Caco-2 (cell line): ENCODE data around the gene ATAD3C. TPM values are rescaled to one million over a fixed set of nuclear protein-coding genes. Genes with fewer than 3 reads are reported as not detected.

ENCODE experiments used
- Bru-seq: library from RNA; stranded (reverse); fragments of 400-500 nt; gene quantifications from one replicate; lab custom pipeline; 2021; lab: Mats Ljungman, UMichigan
- BruChase-seq, 2 experiments: library from RNA; stranded (reverse); fragments of 400-500 nt; gene quantifications; one replicate each; lab custom pipeline; 2021; lab: Mats Ljungman, UMichigan
- BruUV-seq: library from RNA; stranded (reverse); fragments of 400-500 nt; replicated peaks from 2 replicates; lab custom pipeline; 2021; lab: Mats Ljungman, UMichigan
- CTCF ChIA-PET: fragments of 300-600 bp; sonication (Branson Sonifier 250); formaldehyde crosslinking; loops from one replicate; lab custom pipeline; 2022; ENCODE audit warnings: antibody characterized with exemption; lab: Charles Lee
- POLR2A ChIA-PET: fragments of 300-600 bp; sonication (Branson Sonifier 250); formaldehyde crosslinking; loops from one replicate; lab custom pipeline; 2022; ENCODE audit warnings: antibody characterized with exemption; lab: Charles Lee
- DNase-seq, 2 experiments: peaks; one replicate each; pipeline versions ENCODE4 v3.0.0 to v3.0.0-alpha.2; 2020 to 2022
- H3K27me3 ChIP-seq: replicated peaks from 2 replicates; pipeline ENCODE4 v1.6.0; 2011; ENCODE audit warnings: low read length; ENCODE audit not compliant: control insufficient read depth, insufficient read depth
- H3K36me3 ChIP-seq: 2 replicates; pipeline ENCODE4 v1.5.1; 2011; ENCODE audit warnings: low read length; ENCODE audit not compliant: control insufficient read depth, insufficient read depth
- H3K4me1 ChIP-seq: fragments of 250-450 bp; sonication (Bioruptor Pico); 2 replicates; pipeline ENCODE4 v1.5.1; 2020; ENCODE audit warnings: mild to moderate bottlenecking
- H3K4me3 ChIP-seq: 2 replicates; pipeline ENCODE4 v1.5.1; 2011; ENCODE audit warnings: low read depth, mild to moderate bottlenecking, control low read depth, low read length
- H3K9me3 ChIP-seq: fragments of 250-450 bp; sonication (Bioruptor Pico); 2 replicates; pipeline ENCODE4 v1.5.1; 2020; ENCODE audit warnings: mild to moderate bottlenecking, moderate library complexity
- H3K27ac Mint-ChIP-seq: one replicate; pipeline ENCODE4 v1.8.0; 2022; ENCODE audit warnings: mixed read lengths; ENCODE audit not compliant: unreplicated experiment
- H3K27me3 Mint-ChIP-seq: one replicate; pipeline ENCODE4 v1.8.0; 2022; ENCODE audit warnings: mixed read lengths; ENCODE audit not compliant: insufficient read depth, unreplicated experiment
- H3K36me3 Mint-ChIP-seq: one replicate; pipeline ENCODE4 v1.8.0; 2022; ENCODE audit warnings: mild to moderate bottlenecking, mixed read lengths; ENCODE audit not compliant: insufficient read depth, unreplicated experiment
- H3K4me1 Mint-ChIP-seq: one replicate; pipeline ENCODE4 v1.8.0; 2022; ENCODE audit warnings: low read depth, mixed read lengths; ENCODE audit not compliant: unreplicated experiment
- H3K4me3 Mint-ChIP-seq: one replicate; pipeline ENCODE4 v1.8.0; 2022; ENCODE audit warnings: mild to moderate bottlenecking, moderate library complexity, mixed read lengths; ENCODE audit not compliant: unreplicated experiment
- H3K9me3 Mint-ChIP-seq: one replicate; pipeline ENCODE4 v1.8.0; 2022; ENCODE audit warnings: mixed read lengths; ENCODE audit not compliant: unreplicated experiment
- intact Hi-C: fragments of 100-400 bp; cut with micrococcal nuclease; formaldehyde crosslinking; loops from one replicate; pipeline ENCODE4 v1.10.0; 2022; ENCODE audit not compliant: unreplicated experiment
- long read RNA-seq: library from polyadenylated mRNA; stranded (forward); transcript quantifications from one replicate; pipeline ENCODE4 v2.0.0, GENCODE V29; 2022
- total RNA-seq: library from RNA; stranded (reverse); gene quantifications from 2 replicates; pipeline ENCODE4 v1.2.3, GENCODE V29; 2022
- TF ChIP-seq, protein P1 (sequence below), 2 experiments: fragments of 200-600 bp in 1 of 2; IDR thresholded peaks; 1 replicate in 1 of 2; 2 replicates in 1 of 2; pipeline versions ENCODE4 v1.5.1 to v1.8.0; 2011 to 2022; ENCODE audit warnings: antibody characterized with exemption in 1 of 2, control low read depth in 1 of 2, inconsistent platforms in 1 of 2, low read depth in 1 of 2, low read length in 1 of 2, mild to moderate bottlenecking in 1 of 2, moderate library complexity in 1 of 2; ENCODE audit not compliant: insufficient read depth in 1 of 2, severe bottlenecking in 1 of 2, unreplicated experiment in 1 of 2

Gene ATAD3C, protein sequence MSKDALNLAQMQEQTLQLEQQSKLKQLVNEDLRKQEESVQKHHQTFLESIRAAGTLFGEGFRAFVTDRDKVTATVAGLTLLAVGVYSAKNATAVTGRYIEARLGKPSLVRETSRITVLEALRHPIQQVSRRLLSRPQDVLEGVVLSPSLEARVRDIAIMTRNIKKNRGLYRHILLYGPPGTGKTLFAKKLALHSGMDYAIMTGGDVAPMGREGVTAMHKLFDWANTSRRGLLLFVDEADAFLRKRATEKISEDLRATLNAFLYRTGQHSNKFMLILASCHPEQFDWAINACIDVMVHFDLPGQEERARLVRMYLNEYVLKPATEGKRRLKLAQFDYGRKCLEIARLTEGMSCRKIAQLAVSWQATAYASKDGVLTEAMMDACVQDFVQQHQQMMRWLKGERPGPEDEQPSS
- total RNA-seq (0.84 and 0.95 TPM in 2 replicates), Bru-seq, nascent RNA (percentile 17 among the genes with signal in this experiment), BruChase-seq, experiment 1, labeled RNA remaining after a 2-hour chase (percentile 31 among the genes with signal in this experiment), BruChase-seq, experiment 2, labeled RNA remaining after a 6-hour chase (percentile 48 among the genes with signal in this experiment)
- long read RNA-seq, partial matches to known transcripts = 0 of 4 reads
- long read RNA-seq, other reads (novel, unspliced or antisense) = 4 of 4 reads

DNA sequence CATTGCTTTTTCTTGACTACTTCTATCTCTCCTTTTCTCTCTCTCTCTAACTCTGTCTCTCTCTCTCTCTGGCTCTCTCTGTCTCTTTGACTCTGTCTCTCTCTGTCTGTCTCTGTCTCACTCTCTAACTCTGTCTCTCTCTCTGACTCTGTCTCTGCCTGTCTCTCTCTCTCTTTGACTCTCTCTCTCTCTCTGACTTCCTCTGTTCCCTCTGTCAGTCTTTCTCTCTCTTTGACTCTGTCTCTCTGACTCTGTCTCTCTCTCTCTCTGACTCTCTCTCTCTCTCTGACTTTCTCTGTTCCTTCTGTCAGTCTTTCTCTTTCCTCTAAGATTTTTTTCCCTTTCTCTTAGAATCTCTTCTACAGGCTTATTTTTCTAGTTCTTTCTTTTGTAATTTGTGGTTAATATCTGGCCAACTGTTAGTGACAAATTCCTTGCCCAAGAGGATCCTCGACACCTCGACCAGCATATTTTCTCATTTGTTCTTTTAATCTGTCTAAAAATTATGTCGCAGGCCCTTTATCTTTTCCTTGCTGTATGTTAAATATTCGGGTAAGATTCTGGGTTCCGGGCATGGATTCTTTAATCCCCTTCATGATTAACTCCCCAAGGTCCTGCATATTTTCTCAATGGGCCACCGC, at the start of gene ATAD3C:
TSS of gene ATAD3C (plus strand) at position 591 of the 641 bp plus-strand sequence. CDS start 995 bp downstream, outside the sequence.
- no peaks in the 10 kb centered on the region for H3K36me3 ChIP-seq
- POLR2A ChIA-PET = no interaction called here
- H3K4me1 Mint-ChIP-seq = peaks cover 8% of the 10 kb centered on the region
- no peak for DNase-seq
- no peak within 1 kb of the TSS for H3K4me3 Mint-ChIP-seq
- no peak within 1 kb of the TSS for H3K4me3 ChIP-seq
- no peaks in the 10 kb centered on the region for H3K9me3 ChIP-seq
- TF ChIP-seq, protein P1, sequence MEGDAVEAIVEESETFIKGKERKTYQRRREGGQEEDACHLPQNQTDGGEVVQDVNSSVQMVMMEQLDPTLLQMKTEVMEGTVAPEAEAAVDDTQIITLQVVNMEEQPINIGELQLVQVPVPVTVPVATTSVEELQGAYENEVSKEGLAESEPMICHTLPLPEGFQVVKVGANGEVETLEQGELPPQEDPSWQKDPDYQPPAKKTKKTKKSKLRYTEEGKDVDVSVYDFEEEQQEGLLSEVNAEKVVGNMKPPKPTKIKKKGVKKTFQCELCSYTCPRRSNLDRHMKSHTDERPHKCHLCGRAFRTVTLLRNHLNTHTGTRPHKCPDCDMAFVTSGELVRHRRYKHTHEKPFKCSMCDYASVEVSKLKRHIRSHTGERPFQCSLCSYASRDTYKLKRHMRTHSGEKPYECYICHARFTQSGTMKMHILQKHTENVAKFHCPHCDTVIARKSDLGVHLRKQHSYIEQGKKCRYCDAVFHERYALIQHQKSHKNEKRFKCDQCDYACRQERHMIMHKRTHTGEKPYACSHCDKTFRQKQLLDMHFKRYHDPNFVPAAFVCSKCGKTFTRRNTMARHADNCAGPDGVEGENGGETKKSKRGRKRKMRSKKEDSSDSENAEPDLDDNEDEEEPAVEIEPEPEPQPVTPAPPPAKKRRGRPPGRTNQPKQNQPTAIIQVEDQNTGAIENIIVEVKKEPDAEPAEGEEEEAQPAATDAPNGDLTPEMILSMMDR (IDR thresholded peaks at IDR 0.05; ENCODE audit: insufficient read depth in 1 of 2, low read depth in 1 of 2, low read length in 1 of 2, severe bottlenecking in 1 of 2, unreplicated experiment in 1 of 2) = no peak
- H3K4me1 ChIP-seq = no peaks in the 10 kb centered on the region
- H3K9me3 Mint-ChIP-seq = no peaks in the 10 kb centered on the region
- peaks cover under 1% of the 10 kb centered on the region for H3K36me3 Mint-ChIP-seq
- H3K27me3 Mint-ChIP-seq = no peaks in the 10 kb centered on the region
- H3K27ac Mint-ChIP-seq = no peak within 1 kb of the TSS
- CTCF ChIA-PET = no interaction called here
- intact Hi-C loops = no loop called here
- no TSS peak for BruUV-seq
- no peaks in the 10 kb centered on the region for H3K27me3 ChIP-seq

DNA sequence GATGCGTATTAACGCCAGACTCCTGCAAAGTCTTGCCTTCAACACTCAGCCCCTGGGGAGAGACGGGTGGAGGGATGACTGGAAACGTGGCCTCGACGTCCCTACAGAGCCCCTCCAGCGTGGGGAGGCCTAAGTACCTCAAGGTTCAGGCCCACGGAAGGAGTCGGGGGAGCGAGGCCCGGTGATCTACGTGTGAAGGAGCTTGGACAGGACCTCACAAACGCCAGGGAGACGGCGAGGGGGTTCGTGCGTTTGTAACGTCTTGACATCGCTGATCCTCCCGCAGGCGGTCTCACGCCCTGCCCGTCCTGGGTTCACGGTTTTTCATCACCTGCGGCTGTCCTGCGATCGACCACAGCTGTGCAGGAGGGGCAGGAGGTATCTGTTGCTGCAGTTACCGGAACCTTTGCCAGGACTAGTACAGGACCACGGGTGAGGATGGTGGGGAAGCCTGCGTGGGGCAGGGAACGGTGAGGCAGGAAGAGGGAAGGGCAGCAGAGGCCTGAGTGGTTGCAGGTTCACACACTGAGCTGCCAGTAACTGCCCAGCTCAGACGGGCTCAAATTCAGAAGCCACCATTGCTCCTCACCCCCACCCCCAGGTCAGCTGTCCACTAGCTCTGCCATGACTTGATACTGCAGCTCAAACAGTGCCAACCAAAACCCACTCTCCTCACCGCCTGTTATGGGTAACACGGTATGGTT, 49.5 kb upstream of the ATAD3C start:
- no peaks in the 10 kb centered on the region for H3K9me3 Mint-ChIP-seq

More for the DNA sequence above, 49.5 kb upstream of the ATAD3C start:
- ChIA-PET POLR2A (interaction anchor here (1.6 kb wide), 1 partner anchor 36 kb away, joined by 4 read pairs; the partner anchor contains the start of gene VWA1), CTCF (interaction anchor here (0.5 to 1.2 kb wide), 2 partner anchors 103 to 106 kb away, joined by 3 to 4 read pairs; no protein-coding TSS in a partner anchor)
- BruUV-seq = TSS peak; percentile 58
- Histone ChIP-seq H3K36me3 (peaks cover 2% of the 10 kb centered on the region; the same call in 1 of the 2 replicates), H3K9me3 (no peaks in the 10 kb centered on the region), H3K4me1 (peaks cover 22% of the 10 kb centered on the region), H3K27me3 (no peaks in the 10 kb centered on the region), H3K4me3 (peak overlapping the region; percentile 94)
- DNase-seq = peak in 1 of 2 experiments; percentile 37
- H3K27me3 Mint-ChIP-seq = no peaks in the 10 kb centered on the region
- TF ChIP-seq, protein P1 (IDR thresholded peaks at IDR 0.05; ENCODE audit: insufficient read depth in 1 of 2, low read depth in 1 of 2, low read length in 1 of 2, severe bottlenecking in 1 of 2, unreplicated experiment in 1 of 2) = no peak
- peaks cover 12% of the 10 kb centered on the region for H3K4me1 Mint-ChIP-seq
- peak overlapping the region; percentile 93 for H3K27ac Mint-ChIP-seq
- intact Hi-C loops = loop anchor here (2.0 to 5.0 kb wide), 2 partner anchors 32 to 41 kb away; no protein-coding TSS in a partner anchor
- H3K36me3 Mint-ChIP-seq = peaks cover 86% of the 10 kb centered on the region
- peak overlapping the region; percentile 86 for H3K4me3 Mint-ChIP-seq
